ENCODE measurements around the gene FASN.
"Not testable (repeated sequence)": the region's sequence is repeated elsewhere in the genome, so short reads cannot be mapped to it uniquely, and the experiment has no call there.

Gene FASN

GRCh38 chr17:82098169-82098938, at the start of gene FASN:
TSS of gene FASN (minus strand) at chr17:82098236. CDS start at chr17:82096445, 1,791 bp downstream.
- DNase-seq = peak; percentile 95 to 98

- DNase-seq = no peak
Measured at GRCh38 chr17:82146663-82147654, 48.9 kb upstream of the FASN start.

- DNase-seq = no peak
Measured at GRCh38 chr17:82145550-82146155, 47.6 kb upstream of the FASN start.

GRCh38 chr17:82143333-82143732, 45.3 kb upstream of the FASN start:
- DNase-seq = no peak

- DNase-seq = not testable (repeated sequence)
Measured at GRCh38 chr17:82139961-82140360, 41.9 kb upstream of the FASN start.

- no peak for DNase-seq
Measured at GRCh38 chr17:82138511-82138992, 40.5 kb upstream of the FASN start.

GRCh38 chr17:82134101-82134500, 36.1 kb upstream of the FASN start:
- peak in 1 of 2 experiments; percentile 19 for DNase-seq

GRCh38 chr17:82133166-82133953, 35.3 kb upstream of the FASN start:
- not testable (repeated sequence) for DNase-seq

GRCh38 chr17:82129095-82129494, 31.1 kb upstream of the FASN start:
- no peak for DNase-seq

GRCh38 chr17:82128287-82128686, 30.3 kb upstream of the FASN start:
- DNase-seq = no peak

GRCh38 chr17:82127704-82128103, 29.7 kb upstream of the FASN start:
- no peak for DNase-seq

- no peak for DNase-seq
Measured at GRCh38 chr17:82127315-82127595, 29.2 kb upstream of the FASN start.

- DNase-seq = no peak
Measured at GRCh38 chr17:82126556-82127314, 28.7 kb upstream of the FASN start.

GRCh38 chr17:82124101-82124500, 26.1 kb upstream of the FASN start:
- no peak for DNase-seq

GRCh38 chr17:82121660-82122629, 23.9 kb upstream of the FASN start:
- DNase-seq = no peak

- no peak for DNase-seq
Measured at GRCh38 chr17:82121246-82121645, 23.2 kb upstream of the FASN start.

GRCh38 chr17:82120148-82120547, 22.1 kb upstream of the FASN start:
- no peak for DNase-seq

- no peak for DNase-seq
Measured at GRCh38 chr17:82118815-82119380, 20.9 kb upstream of the FASN start.

GRCh38 chr17:82118168-82118814, 20.3 kb upstream of the FASN start:
- DNase-seq = no peak
